ENCODE measurements around the gene GNB3. TPM values are rescaled to one million over a fixed set of nuclear protein-coding genes. Genes with fewer than 3 reads are reported as not detected.
"Not testable (repeated sequence)": the region's sequence is repeated elsewhere in the genome, so short reads cannot be mapped to it uniquely, and the experiment has no call there.

GNB3 gene
- polyA plus RNA-seq, 5 donors = 3.5 to 8.4 (median 6.0) TPM

GRCh38 chr12:6860116-6860515 lies 19.4 kb downstream of the GNB3 start:
- no peak for DNase-seq

DNA sequence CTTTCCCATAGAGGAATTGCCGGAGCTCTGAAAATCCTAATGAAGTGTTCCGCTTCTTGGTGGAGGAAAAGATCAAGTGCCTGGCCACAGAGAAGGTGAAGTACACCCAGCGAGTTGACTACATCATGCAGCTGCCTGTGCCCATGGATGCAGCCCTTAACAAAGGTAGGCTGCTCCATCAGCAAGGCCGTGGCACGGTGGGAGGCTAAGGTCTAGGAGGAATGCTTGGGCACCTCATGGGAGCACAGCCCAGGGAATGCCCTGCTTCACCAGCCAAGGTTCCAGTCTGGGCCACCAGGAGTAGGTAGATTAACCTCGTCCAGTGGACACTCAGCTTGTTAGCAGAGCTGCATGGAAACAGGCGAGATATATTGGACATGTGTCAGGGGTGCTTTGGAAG lies 20.2 kb downstream of the GNB3 start:
- no peak for DNase-seq

- no peak for DNase-seq
Measured at GRCh38 chr12:6861391-6861790, 20.7 kb downstream of the GNB3 start.

GRCh38 chr12:6863033-6863432 lies 22.3 kb downstream of the GNB3 start:
- no peak for DNase-seq

- DNase-seq = no peak
Measured at GRCh38 chr12:6863586-6864321, 23.0 kb downstream of the GNB3 start.

GRCh38 chr12:6865307-6865706 lies 24.6 kb downstream of the GNB3 start:
- not testable (repeated sequence) for DNase-seq

DNA sequence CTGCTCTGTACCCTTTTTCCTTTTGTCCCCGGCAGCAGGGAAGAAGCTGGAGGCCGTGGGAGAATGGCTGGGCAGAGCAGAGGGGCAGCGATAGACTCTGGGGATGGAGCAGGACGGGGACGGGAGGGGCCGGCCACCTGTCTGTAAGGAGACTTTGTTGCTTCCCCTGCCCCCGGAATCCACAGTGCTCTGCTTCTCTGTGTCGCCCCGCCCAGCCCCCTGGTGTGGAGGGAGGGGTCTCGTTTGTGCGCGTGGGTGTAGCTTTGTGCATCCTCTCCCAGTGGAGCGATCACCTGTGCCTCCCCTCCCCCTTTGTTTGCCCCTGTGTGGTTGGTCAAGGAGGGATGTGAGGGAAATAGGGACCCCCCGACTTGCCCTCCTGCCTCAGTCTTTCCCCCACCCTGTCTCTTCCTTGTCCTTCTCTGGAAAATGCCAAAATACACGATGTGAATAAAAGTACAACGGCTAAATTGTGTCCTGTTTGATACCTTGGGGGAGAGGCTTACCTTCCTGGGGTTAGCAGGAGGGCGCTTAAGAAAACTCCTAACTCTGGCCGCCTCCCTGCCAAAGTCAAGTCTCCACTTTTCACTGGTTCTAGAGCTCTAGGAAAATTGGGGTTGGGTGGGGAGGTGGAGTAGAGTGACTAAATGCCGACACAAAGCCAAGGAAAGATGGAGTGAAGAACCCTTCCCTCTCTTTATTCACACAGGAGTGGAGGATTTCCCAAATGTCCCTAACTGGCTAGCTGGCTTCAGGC lies 25.6 kb downstream of the GNB3 start:
- DNase-seq = no peak

DNA sequence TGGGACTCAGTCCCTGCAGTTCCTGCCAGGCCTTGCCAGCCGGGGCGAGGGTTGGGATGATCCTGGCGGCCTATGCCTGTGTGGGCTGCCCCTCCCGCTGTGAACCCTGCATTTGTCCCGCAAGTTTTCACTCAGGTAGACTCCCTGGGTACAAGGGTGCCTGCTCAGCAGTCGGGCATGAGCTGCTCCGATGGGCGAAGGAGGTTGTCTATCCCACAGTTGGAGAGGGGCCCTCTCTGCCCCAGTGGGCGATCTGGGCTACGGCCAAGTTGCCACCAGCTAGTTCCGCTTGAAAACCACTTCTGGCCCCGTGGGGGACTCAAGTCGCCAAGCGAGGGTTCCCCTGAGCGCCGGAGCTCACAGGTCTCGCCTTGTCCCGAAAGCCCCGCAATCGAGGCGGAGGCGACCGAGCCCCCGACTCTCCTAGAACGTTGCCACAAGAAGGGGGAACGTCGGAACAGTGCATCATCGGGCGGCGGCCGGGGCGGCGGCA lies 26.2 kb downstream of the GNB3 start:
- DNase-seq = no peak

GRCh38 chr12:6867413-6868210 lies 26.9 kb downstream of the GNB3 start, which contains the start of gene TPI1:
TSS of gene TPI1 (plus strand) at chr12:6867531. CDS start at chr12:6867567, 36 bp downstream.
- peak; percentile 83 to 84 for DNase-seq

DNA sequence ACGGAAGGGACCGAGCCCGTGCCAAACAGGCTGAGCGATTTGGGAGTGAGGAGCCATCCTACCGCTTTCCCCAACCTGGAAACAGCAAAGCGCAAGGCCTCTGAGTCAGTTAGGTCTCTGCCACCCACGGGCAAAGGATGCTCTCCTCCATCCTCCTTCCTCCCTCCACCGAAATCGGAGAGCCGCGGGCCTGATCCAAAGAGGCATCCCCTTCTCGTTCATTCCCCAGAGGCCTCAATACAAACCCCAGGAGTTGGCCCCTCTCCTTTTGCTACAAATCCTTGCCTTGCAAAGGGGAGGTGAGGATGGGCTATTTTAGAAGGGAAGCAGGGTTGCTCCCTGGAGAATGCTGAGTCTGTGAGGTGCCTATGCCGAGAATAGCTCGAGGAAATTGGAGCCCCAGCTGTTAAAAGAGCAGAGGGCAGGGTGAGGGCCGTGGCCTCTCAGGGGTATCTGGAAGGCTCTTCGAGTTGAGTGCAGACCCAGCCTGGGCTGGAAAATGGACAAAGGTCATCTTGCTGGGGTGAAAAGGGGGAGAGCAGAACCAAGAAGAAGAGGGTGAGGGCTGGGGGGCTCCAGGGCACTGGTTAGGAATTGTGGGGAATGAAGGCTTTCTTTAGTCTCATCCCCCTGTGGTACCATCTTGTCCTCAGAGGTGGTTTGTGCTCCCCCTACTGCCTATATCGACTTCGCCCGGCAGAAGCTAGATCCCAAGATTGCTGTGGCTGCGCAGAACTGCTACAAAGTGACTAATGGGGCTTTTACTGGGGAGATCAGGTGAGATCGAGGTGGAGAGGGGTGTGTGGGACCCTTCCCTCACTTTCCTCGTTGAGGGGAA lies 27.7 kb downstream of the GNB3 start:
- no peak for DNase-seq

GRCh38 chr12:6869049-6870021 lies 28.6 kb downstream of the GNB3 start:
- DNase-seq = peak; percentile 65 to 72

- DNase-seq = not testable (repeated sequence)
Measured at GRCh38 chr12:6870304-6870703, 29.6 kb downstream of the GNB3 start.

DNA sequence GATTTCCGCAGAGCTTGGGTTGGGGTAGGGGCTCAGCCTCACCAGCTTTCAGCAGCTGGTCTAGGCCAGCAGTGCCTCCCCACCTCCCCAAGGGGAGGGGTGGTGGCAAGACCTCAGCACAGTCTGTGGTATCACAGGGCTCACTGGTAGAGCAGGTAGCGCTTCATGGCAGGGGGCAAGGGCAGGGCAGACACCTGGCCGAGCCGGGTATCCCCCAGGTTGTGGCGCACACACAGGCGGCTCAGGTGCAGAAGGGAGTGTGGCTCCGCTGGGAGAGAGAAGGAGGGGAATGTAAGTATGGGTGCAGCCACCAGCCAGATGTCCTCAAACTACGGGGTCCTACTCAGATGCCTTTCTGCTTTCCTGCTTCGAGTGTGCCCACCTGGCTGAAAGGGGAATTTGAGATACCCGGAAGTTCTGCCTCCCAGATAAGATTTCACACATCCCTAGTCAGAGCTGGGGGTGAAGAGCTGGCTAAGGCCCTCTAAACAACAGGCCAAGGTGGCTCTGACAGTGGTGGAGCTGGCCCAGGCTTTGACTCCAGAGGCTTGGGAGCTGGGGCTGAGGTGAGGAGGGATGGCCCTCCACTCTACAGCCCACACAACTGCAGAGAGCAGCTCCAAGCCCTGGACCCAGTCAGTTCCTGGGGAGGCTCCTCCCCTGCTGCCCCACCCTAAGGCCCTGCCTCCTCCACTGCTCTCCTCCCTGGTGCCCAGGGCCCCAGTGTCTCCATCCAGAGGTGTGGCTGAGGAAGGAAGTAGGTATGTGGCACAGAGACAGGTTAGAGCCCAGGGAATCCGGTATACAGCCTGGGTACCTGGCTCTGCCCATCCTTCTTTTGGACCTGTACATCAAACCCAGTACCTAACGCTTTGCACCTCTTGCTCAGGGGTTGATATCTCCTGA lies 30.6 kb downstream of the GNB3 start:
- no peak for DNase-seq

GRCh38 chr12:6872073-6873048 lies 31.6 kb downstream of the GNB3 start:
- DNase-seq = peak; percentile 82 to 83

DNA sequence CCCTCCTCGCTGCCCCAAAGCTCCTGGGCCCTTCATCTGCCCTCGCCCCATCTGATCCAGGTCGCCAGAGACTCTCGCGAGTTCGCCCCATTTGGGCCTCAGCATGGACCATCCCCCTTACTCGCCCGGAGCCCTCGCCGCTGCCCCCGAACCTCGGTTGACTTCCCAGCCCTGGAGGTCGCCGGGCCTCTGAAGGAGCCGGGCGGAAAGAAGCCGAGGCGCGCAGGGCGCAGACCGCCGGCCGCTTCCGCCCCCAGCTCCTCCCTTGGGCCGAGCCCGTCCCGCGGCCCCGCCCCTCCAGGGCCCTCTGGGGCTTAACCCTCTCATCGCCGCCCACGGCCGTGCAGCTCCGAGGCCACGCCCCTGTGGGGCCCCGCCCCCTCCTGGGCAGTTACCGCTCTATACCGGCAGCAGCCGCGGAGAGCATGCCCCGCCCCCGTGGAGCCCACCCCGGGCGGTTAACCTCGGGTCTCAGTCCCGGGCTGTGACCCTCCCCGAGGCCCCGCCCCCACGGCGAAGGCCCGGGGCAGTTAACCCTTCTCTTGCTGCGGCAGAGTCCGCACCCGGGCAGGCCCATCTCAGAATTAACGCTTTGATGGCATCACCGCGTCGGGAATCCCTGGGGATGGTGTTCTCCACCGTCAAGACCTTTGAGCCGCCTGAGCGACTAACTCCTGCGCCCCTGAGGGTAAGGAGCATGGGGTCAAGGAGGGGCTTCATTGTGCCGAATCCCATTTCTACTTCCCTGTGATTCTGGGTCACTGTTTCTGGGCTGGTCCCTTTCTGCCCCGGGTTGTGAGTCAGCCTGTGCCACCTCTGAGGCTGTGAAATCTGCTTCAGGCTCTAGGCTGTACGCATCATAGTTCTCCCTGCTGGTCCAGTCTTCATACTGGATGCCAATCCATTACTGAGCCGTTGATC lies 32.6 kb downstream of the GNB3 start, which contains the start of gene SPSB2:
TSS of gene SPSB2 (minus strand) at position 210 of the 921 bp plus-strand sequence. CDS start 402 bp downstream, outside the sequence.
- DNase-seq = peak; percentile 98 to 99

- DNase-seq = not testable (repeated sequence)
Measured at GRCh38 chr12:6874015-6874368, 33.3 kb downstream of the GNB3 start.

Data from right lung (tissue), 5 donors.